PC-3 (cell line): ENCODE data around the gene DBH. TPM values are rescaled to one million over a fixed set of nuclear protein-coding genes. Genes with fewer than 3 reads are reported as not detected.

ENCODE experiments used
- ATAC-seq: fragments of 200-7000 bp; cut with Tn5 transposase; 2 replicates; pipeline ENCODE4 v1.9.1; 2020; ENCODE audit warnings: mild to moderate bottlenecking, moderate library complexity
- BruUV-seq: library from RNA; stranded (reverse); fragments of 400-500 nt; replicated peaks from 2 replicates; lab custom pipeline; 2021; lab: Mats Ljungman, UMichigan
- CTCF ChIA-PET: fragments of 300-600 bp; sonication (Branson Sonifier 250); formaldehyde crosslinking; loops from one replicate; lab custom pipeline; 2022; ENCODE audit warnings: antibody characterized with exemption; lab: Charles Lee
- POLR2A ChIA-PET: fragments of 300-600 bp; sonication (Branson Sonifier 250); formaldehyde crosslinking; loops from one replicate; lab custom pipeline; 2022; ENCODE audit warnings: antibody characterized with exemption; ENCODE audit not compliant: unreplicated experiment; lab: Charles Lee
- DNase-seq: peaks from one replicate; pipeline ENCODE4 v3.0.0-alpha.2; 2015
- H2AFZ ChIP-seq: fragments of 300-600 bp; sonication (generic); 2 replicates; pipeline ENCODE4 v1.6.0; 2016; ENCODE audit warnings: antibody characterized with exemption, low read length
- H3F3A ChIP-seq: fragments of 300-600 bp; sonication (generic); one replicate; pipeline ENCODE4 v1.6.0; 2017; ENCODE audit warnings: antibody characterized with exemption, low read length, control low read depth, mild to moderate bottlenecking; ENCODE audit not compliant: unreplicated experiment
- H3K27ac ChIP-seq: fragments of 300-600 bp; sonication (generic); 2 replicates; pipeline ENCODE4 v1.5.1; 2016; ENCODE audit warnings: mild to moderate bottlenecking, low read length
- H3K27me3 ChIP-seq: fragments of 300-600 bp; sonication (generic); 2 replicates; pipeline ENCODE4 v1.6.1; 2016; ENCODE audit warnings: low read length, mixed read lengths
- H3K36me3 ChIP-seq: fragments of 300-600 bp; sonication (generic); 2 replicates; pipeline ENCODE4 v1.6.1; 2016; ENCODE audit warnings: low read depth, mixed run types, low read length, mixed read lengths
- H3K4me1 ChIP-seq: fragments of 300-600 bp; sonication (generic); 2 replicates; pipeline ENCODE4 v1.5.1; 2016; ENCODE audit warnings: low read length; ENCODE audit not compliant: insufficient read depth
- H3K4me2 ChIP-seq: fragments of 300-600 bp; sonication (generic); 2 replicates; pipeline ENCODE4 v1.6.0; 2016; ENCODE audit warnings: low read length
- H3K4me3 ChIP-seq: fragments of 300-600 bp; sonication (generic); 2 replicates; pipeline ENCODE4 v1.5.1; 2016; ENCODE audit warnings: mild to moderate bottlenecking, low read length, mixed read lengths
- H3K79me2 ChIP-seq: fragments of 300-600 bp; sonication (generic); 2 replicates; pipeline ENCODE4 v1.6.1; 2017; ENCODE audit warnings: low read length, mixed read lengths
- H3K9ac ChIP-seq: fragments of 300-600 bp; sonication (generic); 2 replicates; pipeline ENCODE4 v1.6.0; 2016; ENCODE audit warnings: mild to moderate bottlenecking, low read length
- H3K9me2 ChIP-seq: fragments of 300-600 bp; sonication (generic); replicated peaks from 2 replicates; pipeline ENCODE4 v1.6.1; 2016; ENCODE audit warnings: mixed run types, low read length, mixed read lengths
- H3K9me3 ChIP-seq: fragments of 300-600 bp; sonication (generic); 2 replicates; pipeline ENCODE4 v1.6.1; 2016; ENCODE audit warnings: low read length, mixed read lengths
- H4K20me1 ChIP-seq: fragments of 300-600 bp; sonication (generic); 2 replicates; pipeline ENCODE4 v1.6.1; 2016; ENCODE audit warnings: low read length, mixed read lengths
- EZH2 ChIP-seq: fragments of 300-600 bp; sonication (generic); IDR thresholded peaks from one replicate; pipeline ENCODE4 v1.6.1; 2017; ENCODE audit warnings: antibody characterized with exemption, mild to moderate bottlenecking, low read length; ENCODE audit not compliant: unreplicated experiment
- EZH2phosphoT487 ChIP-seq: fragments of 300-600 bp; sonication (generic); IDR thresholded peaks from 2 replicates; pipeline ENCODE4 v1.6.1; 2018; ENCODE audit warnings: mild to moderate bottlenecking, antibody characterized with exemption, low read length, borderline replicate concordance
- intact Hi-C: fragments of 100-400 bp; cut with micrococcal nuclease; formaldehyde crosslinking; loops from 2 replicates; pipeline ENCODE4 v1.9.0; 2023
- total RNA-seq: library from RNA; depleted of rRNA; stranded (reverse); fragments of >200 nt; gene quantifications from 2 replicates; pipeline ENCODE4 v1.2.3, GENCODE V29; 2014
- TF ChIP-seq, protein P1 (sequence below): fragments of 300-600 bp; sonication (generic); conservative IDR thresholded peaks from 2 replicates; pipeline ENCODE4 v1.5.1; 2017; ENCODE audit warnings: antibody characterized with exemption, low read depth, mild to moderate bottlenecking, low read length

The DBH gene
- total RNA-seq, 1 experiment from 2014 or later = not detected

GRCh38 chr9:133677126-133678010 is 41.2 kb downstream of the DBH start:
- no peaks in the 10 kb centered on the region for H4K20me1 ChIP-seq
- H3K4me1 ChIP-seq = no peaks in the 10 kb centered on the region
- TF ChIP-seq, protein P1, sequence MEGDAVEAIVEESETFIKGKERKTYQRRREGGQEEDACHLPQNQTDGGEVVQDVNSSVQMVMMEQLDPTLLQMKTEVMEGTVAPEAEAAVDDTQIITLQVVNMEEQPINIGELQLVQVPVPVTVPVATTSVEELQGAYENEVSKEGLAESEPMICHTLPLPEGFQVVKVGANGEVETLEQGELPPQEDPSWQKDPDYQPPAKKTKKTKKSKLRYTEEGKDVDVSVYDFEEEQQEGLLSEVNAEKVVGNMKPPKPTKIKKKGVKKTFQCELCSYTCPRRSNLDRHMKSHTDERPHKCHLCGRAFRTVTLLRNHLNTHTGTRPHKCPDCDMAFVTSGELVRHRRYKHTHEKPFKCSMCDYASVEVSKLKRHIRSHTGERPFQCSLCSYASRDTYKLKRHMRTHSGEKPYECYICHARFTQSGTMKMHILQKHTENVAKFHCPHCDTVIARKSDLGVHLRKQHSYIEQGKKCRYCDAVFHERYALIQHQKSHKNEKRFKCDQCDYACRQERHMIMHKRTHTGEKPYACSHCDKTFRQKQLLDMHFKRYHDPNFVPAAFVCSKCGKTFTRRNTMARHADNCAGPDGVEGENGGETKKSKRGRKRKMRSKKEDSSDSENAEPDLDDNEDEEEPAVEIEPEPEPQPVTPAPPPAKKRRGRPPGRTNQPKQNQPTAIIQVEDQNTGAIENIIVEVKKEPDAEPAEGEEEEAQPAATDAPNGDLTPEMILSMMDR = no peak
- no peak for TF ChIP-seq EZH2phosphoT487
- no peak for TF ChIP-seq EZH2
- H3K27ac ChIP-seq = no peak overlapping the region
- no peak for DNase-seq
- CTCF ChIA-PET = no interaction called here
- H2AFZ ChIP-seq = no peak overlapping the region
- no peaks in the 10 kb centered on the region for H3K9me2 ChIP-seq
- no peak overlapping the region for H3K4me2 ChIP-seq
- no TSS peak for BruUV-seq
- H3K27me3 ChIP-seq = no peaks in the 10 kb centered on the region
- no peaks in the 10 kb centered on the region for H3K9me3 ChIP-seq
- H3K9ac ChIP-seq = no peak overlapping the region
- POLR2A ChIA-PET = no interaction called here
- no peak for ATAC-seq
- no peaks in the 10 kb centered on the region for H3K36me3 ChIP-seq
- H3F3A ChIP-seq = no peaks in the 10 kb centered on the region
- intact Hi-C loops = no loop called here
- no peak overlapping the region for H3K4me3 ChIP-seq
- no peaks in the 10 kb centered on the region for H3K79me2 ChIP-seq

DNA sequence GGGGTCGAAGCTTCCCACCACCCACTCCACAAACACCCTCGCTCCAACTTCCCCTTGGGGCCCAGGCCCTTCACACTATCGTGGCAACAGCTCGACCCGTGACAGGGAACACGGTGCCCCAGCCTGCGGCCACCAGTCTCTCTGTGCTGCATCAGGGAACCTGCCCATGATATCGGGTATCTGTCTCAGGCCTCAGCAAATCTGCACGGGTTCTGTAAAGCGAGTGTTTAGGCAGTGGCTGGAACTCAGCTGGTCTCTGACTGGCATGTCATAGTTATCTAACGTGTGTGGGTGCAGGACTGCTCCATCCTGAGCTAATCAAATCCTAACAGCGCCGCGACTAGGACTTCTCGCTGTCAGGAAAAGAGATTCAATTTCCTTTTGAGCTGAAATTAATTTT is 42.9 kb downstream of the DBH start:
- TF ChIP-seq, protein P1 = no peak
- TF ChIP-seq EZH2 (no peak), EZH2phosphoT487 (no peak)
- no peaks in the 10 kb centered on the region for H3K36me3 ChIP-seq
- ChIA-PET CTCF (no interaction called here), POLR2A (no interaction called here)
- no peaks in the 10 kb centered on the region for H3K9me2 ChIP-seq
- DNase-seq (no peak), ATAC-seq (no peak)
- H3K4me2 ChIP-seq = no peak overlapping the region
- H3K9me3 ChIP-seq = no peaks in the 10 kb centered on the region
- H3K27me3 ChIP-seq = no peaks in the 10 kb centered on the region
- H3K9ac ChIP-seq = no peak overlapping the region
- H2AFZ ChIP-seq = no peak overlapping the region
- H3K4me1 ChIP-seq = no peaks in the 10 kb centered on the region
- intact Hi-C loops = no loop called here
- no peaks in the 10 kb centered on the region for H4K20me1 ChIP-seq
- H3K79me2 ChIP-seq = no peaks in the 10 kb centered on the region
- H3K4me3 ChIP-seq = no peak overlapping the region
- no peak overlapping the region for H3K27ac ChIP-seq
- BruUV-seq = no TSS peak
- no peaks in the 10 kb centered on the region for H3F3A ChIP-seq

GRCh38 chr9:133679466-133680061 is 43.4 kb downstream of the DBH start:
- Histone ChIP-seq H4K20me1 (no peaks in the 10 kb centered on the region), H3K9ac (no peak overlapping the region), H3K9me3 (no peaks in the 10 kb centered on the region), H3K36me3 (no peaks in the 10 kb centered on the region), H3K27me3 (no peaks in the 10 kb centered on the region), H3K79me2 (no peaks in the 10 kb centered on the region), H3K4me3 (no peak overlapping the region), H3K4me1 (no peaks in the 10 kb centered on the region), H3K9me2 (no peaks in the 10 kb centered on the region), H3K4me2 (no peak overlapping the region), H2AFZ (no peak overlapping the region), H3F3A (no peaks in the 10 kb centered on the region), H3K27ac (no peak overlapping the region)
- BruUV-seq = no TSS peak
- intact Hi-C loops = no loop called here
- DNase-seq (no peak), ATAC-seq (no peak)
- no peak for TF ChIP-seq EZH2phosphoT487
- no peak for TF ChIP-seq EZH2
- TF ChIP-seq, protein P1 = no peak
- POLR2A ChIA-PET = no interaction called here
- CTCF ChIA-PET = no interaction called here
